Measurements from ENCODE around the gene MON1A.

- no peak for TF ChIP-seq CTCF (IDR thresholded peaks at IDR 0.05; ENCODE audit: low read length)
- no peak for TF ChIP-seq EZH2phosphoT487 (IDR thresholded peaks at IDR 0.05; ENCODE audit: low read length)
These were observed 40.3 kb downstream of the MON1A start for GRCh38 chr3:49889296-49889695.
